Activated CD4-positive, alpha-beta T cell treated with anti-CD3 and anti-CD28 coated beads, Interleukin-2, amount 50 U/mL, for 48 hours (primary cell): ENCODE measurements around the gene TTC28.
"Not testable (repeated sequence)": the region's sequence is repeated elsewhere in the genome, so short reads cannot be mapped to it uniquely, and the experiment has no call there.

Experiments
- DNase-seq, 2 experiments: peaks; one replicate each; pipeline ENCODE4 v3.0.0-alpha.2; 2020

The TTC28 gene

GRCh38 chr22:28480000-28480715 is 199.5 kb downstream of the TTC28 start:
- DNase-seq: no peak

- DNase-seq: no peak
Measured at GRCh38 chr22:28478564-28478963, 201.1 kb downstream of the TTC28 start.

- no peak for DNase-seq
Measured at GRCh38 chr22:28477556-28477955, 202.1 kb downstream of the TTC28 start.

GRCh38 chr22:28474330-28474729 is 205.3 kb downstream of the TTC28 start:
- no peak for DNase-seq

GRCh38 chr22:28473258-28473657 is 206.4 kb downstream of the TTC28 start:
- no peak for DNase-seq

- not testable (repeated sequence) for DNase-seq
Measured at GRCh38 chr22:28467055-28467454, 212.6 kb downstream of the TTC28 start.

- DNase-seq: no peak
Measured at GRCh38 chr22:28466399-28466798, 213.2 kb downstream of the TTC28 start.

GRCh38 chr22:28465841-28466240 is 213.8 kb downstream of the TTC28 start:
- DNase-seq: no peak

GRCh38 chr22:28464127-28464526 is 215.5 kb downstream of the TTC28 start:
- DNase-seq: no peak

GRCh38 chr22:28463408-28463807 is 216.2 kb downstream of the TTC28 start:
- not testable (repeated sequence) for DNase-seq

GRCh38 chr22:28462901-28463300 is 216.7 kb downstream of the TTC28 start:
- DNase-seq: no peak

GRCh38 chr22:28462041-28462440 is 217.6 kb downstream of the TTC28 start:
- DNase-seq: no peak

GRCh38 chr22:28454431-28455064 is 225.1 kb downstream of the TTC28 start:
- DNase-seq: no peak

- no peak for DNase-seq
Measured at GRCh38 chr22:28450109-28450508, 229.5 kb downstream of the TTC28 start.

- DNase-seq: no peak
Measured at GRCh38 chr22:28449041-28449440, 230.6 kb downstream of the TTC28 start.

GRCh38 chr22:28448625-28449024 is 231.0 kb downstream of the TTC28 start:
- DNase-seq: no peak

- no peak for DNase-seq
Measured at GRCh38 chr22:28444659-28445058, 235.0 kb downstream of the TTC28 start.

GRCh38 chr22:28443526-28443876 is 236.1 kb downstream of the TTC28 start:
- peak; percentile 5 to 17 for DNase-seq

- DNase-seq: peak in 1 of 2 experiments; percentile 16
Measured at GRCh38 chr22:28442711-28443525, 236.7 kb downstream of the TTC28 start.

- DNase-seq: peak; percentile 70 to 74
Measured at GRCh38 chr22:28442264-28442710, 237.4 kb downstream of the TTC28 start.

GRCh38 chr22:28441720-28442263 is 237.8 kb downstream of the TTC28 start:
- no peak for DNase-seq

- no peak for DNase-seq
Measured at GRCh38 chr22:28440592-28441390, 238.8 kb downstream of the TTC28 start.
